H9 (cell line): ENCODE data around the gene STRIP1. TPM values are rescaled to one million over a fixed set of nuclear protein-coding genes. Genes with fewer than 3 reads are reported as not detected.
A peak's percentile ranks its signal among the peaks of the same experiment; 100 is the strongest.

ENCODE experiments used
- DNase-seq: peaks from one replicate; pipeline ENCODE4 v3.0.0-alpha.2; 2017
- H2AFZ ChIP-seq: one replicate; pipeline ENCODE4 v1.6.1; 2013; ENCODE audit warnings: mild to moderate bottlenecking, low read length, control low read depth, moderate library complexity
- H2AK5ac ChIP-seq: 2 replicates; pipeline ENCODE4 v1.6.1; 2013; ENCODE audit warnings: low read length, control low read depth, mixed read lengths; ENCODE audit not compliant: insufficient read length
- H2BK120ac ChIP-seq: one replicate; pipeline ENCODE4 v1.6.1; 2013; ENCODE audit warnings: low read depth, mild to moderate bottlenecking, low read length, control low read depth, inconsistent platforms; ENCODE audit not compliant: poor library complexity, severe bottlenecking
- H2BK12ac ChIP-seq: 2 replicates; pipeline ENCODE4 v1.6.1; 2013; ENCODE audit warnings: low read length, control low read depth, mixed read lengths, low read depth; ENCODE audit not compliant: insufficient read length
- H2BK15ac ChIP-seq: 2 replicates; pipeline ENCODE4 v1.6.1; 2013; ENCODE audit warnings: low read depth, low read length, control low read depth
- H2BK20ac ChIP-seq: one replicate; pipeline ENCODE4 v1.6.1; 2013; ENCODE audit warnings: low read depth, mild to moderate bottlenecking, low read length, control low read depth, inconsistent platforms; ENCODE audit not compliant: poor library complexity, severe bottlenecking
- H2BK5ac ChIP-seq: 2 replicates; pipeline ENCODE4 v1.6.1; 2013; ENCODE audit warnings: low read length, control low read depth, mixed read lengths; ENCODE audit not compliant: insufficient read length
- H3K14ac ChIP-seq: 2 replicates; pipeline ENCODE4 v1.6.1; 2013; ENCODE audit warnings: low read length, control low read depth; ENCODE audit not compliant: insufficient read depth
- H3K18ac ChIP-seq: 2 replicates; pipeline ENCODE4 v1.6.1; 2013; ENCODE audit warnings: low read depth, mild to moderate bottlenecking, mixed read lengths, low read length, control low read depth; ENCODE audit not compliant: insufficient read length
- H3K23ac ChIP-seq: 2 replicates; pipeline ENCODE4 v1.6.1; 2013; ENCODE audit warnings: low read length, control low read depth, mixed read lengths, low read depth; ENCODE audit not compliant: insufficient read length
- H3K23me2 ChIP-seq: 2 replicates; pipeline ENCODE4 v1.6.1; 2013; ENCODE audit warnings: low read depth, mild to moderate bottlenecking, mixed read lengths, low read length, control low read depth; ENCODE audit not compliant: insufficient read length, poor library complexity, severe bottlenecking
- H3K27ac ChIP-seq: 2 replicates; pipeline ENCODE4 v1.5.1; 2013; ENCODE audit warnings: low read length, control low read depth, mixed read lengths, low read depth; ENCODE audit not compliant: insufficient read length
- H3K27me3 ChIP-seq: 2 replicates; pipeline ENCODE4 v1.6.1; 2013; ENCODE audit warnings: low read length, control low read depth, inconsistent platforms; ENCODE audit not compliant: insufficient read depth
- H3K4ac ChIP-seq: 2 replicates; pipeline ENCODE4 v1.6.1; 2013; ENCODE audit warnings: low read depth, mild to moderate bottlenecking, control low read depth, inconsistent platforms, low read length, moderate library complexity
- H3K4me1 ChIP-seq: 2 replicates; pipeline ENCODE4 v1.6.1; 2013; ENCODE audit warnings: low read length, control low read depth, inconsistent platforms; ENCODE audit not compliant: insufficient read depth
- H3K4me2 ChIP-seq: 2 replicates; pipeline ENCODE4 v1.6.1; 2013; ENCODE audit warnings: low read length, control low read depth, mixed read lengths; ENCODE audit not compliant: insufficient read length, insufficient read depth
- H3K56ac ChIP-seq: 2 replicates; pipeline ENCODE4 v1.6.1; 2013; ENCODE audit warnings: low read depth, mild to moderate bottlenecking, mixed read lengths, low read length, control low read depth; ENCODE audit not compliant: insufficient read length
- H3K79me1 ChIP-seq: 2 replicates; pipeline ENCODE4 v1.6.1; 2013; ENCODE audit warnings: low read depth, mild to moderate bottlenecking, moderate library complexity, low read length, control low read depth, inconsistent platforms; ENCODE audit not compliant: insufficient read depth, poor library complexity, severe bottlenecking
- H3K79me2 ChIP-seq: 2 replicates; pipeline ENCODE4 v1.6.1; 2013; ENCODE audit warnings: low read length, control low read depth, inconsistent platforms; ENCODE audit not compliant: insufficient read depth
- H3K9ac ChIP-seq: 2 replicates; pipeline ENCODE4 v1.6.1; 2013; ENCODE audit warnings: low read length, control low read depth, mixed read lengths; ENCODE audit not compliant: insufficient read length; ENCODE audit errors: extremely low read depth
- H3K9me3 ChIP-seq: one replicate; pipeline ENCODE4 v1.6.1; 2013; ENCODE audit warnings: low read depth, low read length, inconsistent platforms; ENCODE audit not compliant: control insufficient read depth
- H3T11ph ChIP-seq: one replicate; pipeline ENCODE4 v1.6.1; 2013; ENCODE audit warnings: mild to moderate bottlenecking, low read length, control low read depth, inconsistent platforms
- H4K20me1 ChIP-seq: one replicate; pipeline ENCODE4 v1.6.1; 2013; ENCODE audit not compliant: control insufficient read depth, insufficient read length, insufficient read depth
- H4K5ac ChIP-seq: 2 replicates; pipeline ENCODE4 v1.6.1; 2013; ENCODE audit warnings: low read depth, mild to moderate bottlenecking, mixed read lengths, low read length, control low read depth; ENCODE audit not compliant: insufficient read length
- H4K8ac ChIP-seq: replicated peaks from 2 replicates; pipeline ENCODE4 v1.6.1; 2013; ENCODE audit warnings: low read length, control low read depth, mixed read lengths, low read depth; ENCODE audit not compliant: insufficient read length
- H4K91ac ChIP-seq: 2 replicates; pipeline ENCODE4 v1.6.1; 2013; ENCODE audit warnings: low read depth, mild to moderate bottlenecking, moderate library complexity, mixed read lengths, low read length, control low read depth; ENCODE audit not compliant: insufficient read length
- H3K27ac Mint-ChIP-seq, 3 experiments: 2 replicates in 2 of 3; 3 replicates in 1 of 3; pipeline ENCODE4 v1.8.0; 2020 to 2021; ENCODE audit warnings: mixed read lengths in 3 of 3, mild to moderate bottlenecking in 1 of 3, moderate library complexity in 1 of 3
- H3K27me3 Mint-ChIP-seq: 2 replicates; pipeline ENCODE4 v1.8.0; 2021; ENCODE audit warnings: low read depth, mild to moderate bottlenecking, moderate library complexity, mixed read lengths
- H3K36me3 Mint-ChIP-seq, 3 experiments: 2 replicates in 2 of 3; 3 replicates in 1 of 3; pipeline ENCODE4 v1.8.0; 2020 to 2021; ENCODE audit warnings: low read depth in 3 of 3, mixed read lengths in 3 of 3; ENCODE audit not compliant: insufficient read depth in 1 of 3
- H3K4me1 Mint-ChIP-seq, 2 experiments: 2 replicates each; pipeline ENCODE4 v1.8.0; 2020; ENCODE audit warnings: mixed read lengths in 2 of 2
- H3K4me3 Mint-ChIP-seq, 2 experiments: 2 replicates in 1 of 2; 3 replicates in 1 of 2; pipeline ENCODE4 v1.8.0; 2020 to 2021; ENCODE audit warnings: mild to moderate bottlenecking in 2 of 2, mixed read lengths in 2 of 2, moderate library complexity in 1 of 2
- H3K9me3 Mint-ChIP-seq, 2 experiments: 2 replicates in 1 of 2; 3 replicates in 1 of 2; pipeline ENCODE4 v1.8.0; 2020; ENCODE audit warnings: mild to moderate bottlenecking in 2 of 2, mixed read lengths in 2 of 2, moderate library complexity in 1 of 2
- CTCF ChIP-seq: fragments of 200-600 bp; sonication (generic); conservative IDR thresholded peaks from 3 replicates; pipeline ENCODE4 v1.8.0; 2021; ENCODE audit warnings: antibody characterized with exemption, mild to moderate bottlenecking
- WGBS: extraction: QIAGEN DNeasy Blood & Tissue Kit; methylation state at CpG from one replicate; pipeline ENCODE4 v1.1.7; 2013; ENCODE audit warnings: missing lambda C conversion rate, low lambda C conversion rate, mixed read lengths; ENCODE audit not compliant: insufficient read length; ENCODE audit errors: extremely low coverage; 5-methylcytosine and 5-hydroxymethylcytosine counted together
- total RNA-seq: library from RNA; stranded (reverse); gene quantifications from 2 replicates; pipeline ENCODE4 v1.2.1, GENCODE V29; 2021

The STRIP1 gene
- total RNA-seq, 1 experiment from 2014 or later, result 43.6 TPM

GRCh38 chr1:110082477-110082876 lies 48.1 kb downstream of the STRIP1 start:
- H3T11ph ChIP-seq, result no peak overlapping the region
- DNase-seq, result no peak
- H4K91ac ChIP-seq, result no peak overlapping the region
- no peaks in the 10 kb centered on the region for H3K79me1 ChIP-seq
- H3K9ac ChIP-seq, result no peak overlapping the region
- no peak for TF ChIP-seq CTCF
- H2BK12ac ChIP-seq, result no peak overlapping the region
- H3K9me3 Mint-ChIP-seq, result no peaks in the 10 kb centered on the region
- no peak overlapping the region for H2BK20ac ChIP-seq
- no peak overlapping the region for H2BK5ac ChIP-seq
- peaks cover 13 to 34% of the 10 kb centered on the region in 2 experiments for H3K4me1 Mint-ChIP-seq
- no peak overlapping the region for H2BK120ac ChIP-seq
- H3K27me3 ChIP-seq, result peaks cover 55% of the 10 kb centered on the region
- H4K20me1 ChIP-seq, result no peaks in the 10 kb centered on the region
- no peak overlapping the region for H3K4ac ChIP-seq
- no CpG with 5 or more reads among the region's 5 CpGs for WGBS
- no peak overlapping the region for H3K56ac ChIP-seq
- no peak overlapping the region for H2AFZ ChIP-seq
- no peak overlapping the region for H3K23ac ChIP-seq
- H3K4me2 ChIP-seq, result peak overlapping the region; percentile 11
- H3K9me3 ChIP-seq, result no peaks in the 10 kb centered on the region
- no peak overlapping the region for H2AK5ac ChIP-seq
- no peaks in the 10 kb centered on the region for H3K36me3 Mint-ChIP-seq
- no peak overlapping the region for H3K27ac ChIP-seq
- no peak overlapping the region for H3K27ac Mint-ChIP-seq
- no peak overlapping the region for H2BK15ac ChIP-seq
- no peak overlapping the region for H3K14ac ChIP-seq
- peaks cover 99% of the 10 kb centered on the region for H3K27me3 Mint-ChIP-seq
- no peaks in the 10 kb centered on the region for H3K79me2 ChIP-seq
- H3K4me3 Mint-ChIP-seq, result peak overlapping the region in 1 of 2 experiments; percentile 1; a peak in 2 of 5 replicates
- peaks cover 10% of the 10 kb centered on the region for H3K23me2 ChIP-seq
- no peak overlapping the region for H4K8ac ChIP-seq
- H3K18ac ChIP-seq, result no peak overlapping the region
- H4K5ac ChIP-seq, result no peak overlapping the region
- H3K4me1 ChIP-seq, result 0 out of 2 replicates have a peak, but pooled peaks cover 3% of the 10 kb centered on the region
